ENCODE data around the gene TTYH3. TPM values are rescaled to one million over a fixed set of nuclear protein-coding genes. Genes with fewer than 3 reads are reported as not detected.

TTYH3 gene
- total and polyA plus RNA-seq, 9 of the 15 experiments (the other 6 are each of a cell fraction or from before 2014, with no cell fraction given): 0.01 to 5.5 (median 1.1) TPM

- TF ChIP-seq ZBTB33 (CRISPR knock-in tag; IDR thresholded peaks at IDR 0.05): peak; percentile 94
These were observed 33.6 kb downstream of the TTYH3 start (continued) for GRCh38 chr7:2665359-2665791.

- H3K27ac ChIP-seq (ENCODE audit: extremely low read depth, low read depth, low read length): no peak overlapping the region
- H2AFZ ChIP-seq (ENCODE audit: low read depth, low read length): peak overlapping the region; percentile 66; the same call in 1 of the 2 replicates
- H3K4me3 ChIP-seq: no peak overlapping the region
- BruUV-seq (replicated peaks): no TSS peak
- peaks cover 0 to 51% of the 10 kb centered on the region in 2 experiments; a peak in 3 of 5 replicates for H3K4me1 ChIP-seq (replicated peaks in 1 of 2; ENCODE audit: control insufficient read depth in 2 of 2, insufficient read depth in 2 of 2, low read length in 2 of 2)
- no peaks in the 10 kb centered on the region for H3K36me3 ChIP-seq (ENCODE audit: control insufficient read depth, insufficient read depth, low read length)
- peaks cover 3% of the 10 kb centered on the region for H4K20me1 ChIP-seq (replicated peaks; ENCODE audit: control insufficient read depth, insufficient read depth, low read length)
- H3K9ac ChIP-seq (ENCODE audit: insufficient read depth in 1 of 2, low read depth in 2 of 2, low read length in 2 of 2): 0 out of 4 replicates have a peak overlapping the region, but pooled peaks of 1 of the 2 experiments have one; percentile 10
- no peak for TF ChIP-seq KAT8 (IDR thresholded peaks at IDR 0.05; ENCODE audit: low read depth)
- 0 out of 2 replicates have a peak, but pooled peaks have one; percentile 16 for TF ChIP-seq USF2 (CRISPR knock-in tag; IDR thresholded peaks at IDR 0.05)
- no peak for TF ChIP-seq ZNF280B (CRISPR knock-in tag; IDR thresholded peaks at IDR 0.05)
- TF ChIP-seq THAP12 (CRISPR knock-in tag; IDR thresholded peaks at IDR 0.05): no peak
- ATAC-seq: no peak
- peak in 3 of 4 experiments; percentile 34 to 40 (median 37) for DNase-seq (ENCODE audit: extremely low read depth in 1 of 4, low spot score in 3 of 4)
- H3K79me2 ChIP-seq (ENCODE audit: control insufficient read depth, insufficient read depth, low read length): no peaks in the 10 kb centered on the region
- FAIRE-seq: peak; percentile 46
- in situ Hi-C loops (cut with MboI): no loop called here
- H3K27me3 ChIP-seq (ENCODE audit: control insufficient read depth in 2 of 2, insufficient read depth in 2 of 2, low read length in 2 of 2): peaks cover 7 to 28% of the 10 kb centered on the region in 2 experiments; a peak in 3 of 5 replicates
- ChIA-PET POLR2A (interaction anchor here (0.5 to 0.7 kb wide), 3 partner anchors 42 to 186 kb away, joined by 3 read pairs; no protein-coding TSS in a partner anchor), CTCF (ENCODE audit: low intra/inter-chr PET ratio) (no interaction called here)
- intact Hi-C loops (cut with micrococcal nuclease): loop anchor here (10.0 kb wide), 1 partner anchor 191 kb away; the partner anchor contains the start of gene GRIFIN
- no peak overlapping the region for H3K4me2 ChIP-seq (ENCODE audit: insufficient read depth, low read length)
- no peaks in the 10 kb centered on the region for H3K9me1 ChIP-seq (ENCODE audit: control insufficient read depth, insufficient read depth, low read length)
- no peaks in the 10 kb centered on the region for H3K9me3 ChIP-seq (replicated peaks; ENCODE audit: control insufficient read depth, insufficient read depth, low read depth, low read length)
- 8% methylated on average over 2 of the region's 6 CpGs for WGBS (ENCODE audit: insufficient coverage, low coverage, missing lambda C conversion rate)
These were observed 34.4 kb downstream of the TTYH3 start for GRCh38 chr7:2666155-2666554.
